ENCODE results near the gene SLC4A1.

SLC4A1 gene

GRCh38 chr17:44205962-44206824, 61.7 kb downstream of the SLC4A1 start:
- DNase-seq (ENCODE audit: low read depth in 2 of 2), result no peak

GRCh38 chr17:44204441-44204882, 63.5 kb downstream of the SLC4A1 start:
- DNase-seq (ENCODE audit: low read depth in 2 of 2), result no peak

DNA sequence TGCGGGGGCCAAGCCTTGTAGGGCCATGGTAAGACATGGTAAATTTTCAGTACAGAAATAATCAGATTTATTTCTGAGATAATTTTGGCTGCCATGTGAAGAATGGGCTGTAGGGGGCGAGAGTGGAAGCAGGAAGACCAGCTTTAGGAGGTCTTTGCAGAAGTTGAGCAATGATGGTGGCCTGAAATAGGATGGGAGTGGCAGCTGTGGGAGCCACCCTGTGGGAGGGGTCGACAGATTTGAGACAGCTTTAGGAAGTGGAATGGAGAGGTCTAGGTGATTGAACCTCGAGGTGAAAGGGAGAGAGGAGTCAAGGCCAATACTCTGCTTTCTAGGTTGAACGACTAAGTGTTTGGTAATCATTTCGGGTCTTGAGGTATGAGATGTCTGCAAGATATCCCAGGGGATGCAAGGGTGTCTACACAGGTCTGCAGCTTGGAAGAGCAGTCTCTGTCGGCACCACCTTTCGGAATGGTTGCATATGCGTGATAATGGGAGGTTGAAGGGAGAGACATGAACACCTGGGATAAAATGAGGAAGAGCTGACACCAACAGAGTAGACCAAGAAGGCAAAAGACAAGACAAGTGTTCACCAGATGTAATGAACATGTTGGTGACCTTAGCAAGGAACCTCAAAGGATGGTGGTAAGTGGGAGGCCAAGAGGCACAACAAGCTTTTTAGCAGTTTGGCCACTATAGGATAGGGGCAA, 64.0 kb downstream of the SLC4A1 start:
- DNase-seq (ENCODE audit: low read depth in 2 of 2), result no peak

DNA sequence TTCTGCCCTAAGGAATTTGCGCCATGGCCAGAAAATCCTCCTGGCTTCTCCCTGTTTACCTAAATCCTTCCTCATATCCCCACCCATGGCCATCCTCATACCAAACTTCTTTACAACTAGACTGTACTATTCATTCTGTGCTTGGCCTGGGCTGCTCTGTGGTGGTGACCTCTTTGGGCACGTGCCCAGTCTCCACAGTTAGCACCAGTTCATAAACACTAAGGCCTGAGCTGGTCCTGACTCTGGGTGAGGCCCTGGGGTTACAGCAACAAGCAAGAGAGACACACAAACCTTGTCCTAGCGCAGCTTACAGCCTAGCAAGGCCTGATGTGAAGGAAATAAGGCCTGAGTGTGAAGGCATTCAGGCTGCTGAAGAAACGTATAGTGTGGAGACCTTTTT, 65.2 kb downstream of the SLC4A1 start:
- DNase-seq (ENCODE audit: low read depth in 2 of 2), result no peak

DNA sequence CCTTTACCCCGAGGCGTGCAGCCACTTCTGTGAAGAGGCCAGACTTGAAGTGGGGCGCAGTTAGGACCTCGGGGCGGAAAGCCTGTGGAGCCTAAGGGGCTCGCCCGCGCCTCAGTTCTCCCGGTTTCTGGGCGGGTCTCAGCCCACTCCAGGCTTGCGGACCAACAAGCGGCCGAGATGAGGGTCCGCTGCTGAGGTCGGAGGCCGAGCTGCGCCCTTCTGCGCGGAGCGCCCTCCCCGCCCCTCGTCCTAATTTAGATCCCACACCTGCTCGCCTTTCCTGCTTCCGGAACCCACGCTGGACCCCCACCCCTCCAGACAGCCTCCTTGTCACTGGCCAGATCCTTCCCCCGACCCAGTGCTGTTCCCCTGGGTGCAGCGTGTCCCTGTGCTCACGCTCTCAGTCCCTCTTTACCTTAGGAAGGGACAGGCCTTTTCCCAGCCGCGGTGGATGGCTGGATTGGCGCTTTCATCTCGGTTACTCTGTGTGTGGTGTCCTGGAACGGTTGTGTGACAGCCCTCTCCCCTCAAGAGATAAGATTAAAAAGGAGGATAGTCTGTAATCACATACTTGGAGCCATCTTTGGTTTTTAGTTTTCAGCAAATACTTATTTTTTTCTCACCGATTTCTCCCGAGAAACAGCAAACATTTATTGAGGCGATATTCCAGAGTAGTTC, 67.3 kb downstream of the SLC4A1 start:
- DNase-seq (ENCODE audit: low read depth in 2 of 2), result no peak

DNA sequence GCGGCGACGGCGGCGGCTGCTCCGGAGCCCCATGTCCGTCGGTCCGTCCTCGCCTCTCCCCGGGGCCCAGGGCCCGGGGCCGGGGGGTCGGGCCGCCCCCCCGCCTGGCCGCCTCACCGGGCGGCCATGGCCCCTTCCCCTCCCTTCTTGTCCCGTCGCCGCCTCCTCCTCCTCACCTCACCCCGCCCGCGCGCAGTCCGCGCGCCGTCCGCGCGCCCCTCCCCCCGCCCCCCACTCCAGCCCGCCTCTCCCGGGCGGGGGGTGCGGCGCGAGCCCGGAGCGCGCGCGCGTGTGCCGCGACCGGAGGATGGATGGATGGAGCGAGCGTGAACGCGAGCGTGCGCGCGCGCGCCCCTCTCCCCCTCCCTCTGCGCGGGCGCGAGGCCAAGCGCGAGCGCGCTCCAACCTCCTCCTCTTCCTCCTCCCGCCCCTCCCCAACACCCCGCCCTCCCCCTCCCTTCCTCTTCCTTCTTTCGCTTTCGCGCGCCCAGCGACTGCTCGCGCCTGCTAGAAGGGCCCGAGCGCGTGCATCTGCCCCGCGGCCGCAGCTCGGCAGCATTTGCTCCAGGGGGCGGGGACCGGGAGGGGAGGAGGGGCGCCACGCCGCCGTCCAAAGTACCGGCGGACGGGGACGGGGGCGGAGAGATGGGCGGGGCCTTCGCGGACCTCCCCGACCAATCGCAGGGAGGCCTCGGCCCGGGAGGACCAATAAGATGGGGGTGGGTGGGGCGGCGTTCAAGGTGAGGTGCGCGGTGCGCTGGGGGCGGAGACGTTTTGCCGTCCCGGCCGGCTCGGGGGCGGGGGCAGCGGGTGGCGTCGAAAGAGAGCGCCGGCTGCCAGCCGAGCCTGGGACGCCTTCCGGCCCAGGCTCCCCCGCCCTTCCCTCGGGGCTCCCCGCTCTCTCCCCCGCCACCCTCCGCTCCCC, 68.1 kb downstream of the SLC4A1 start, which contains the start of gene ATXN7L3:
Gene ATXN7L3 (minus strand): TSS at position 332 of the 925 bp plus-strand sequence. CDS start 1,814 bp downstream, outside the sequence.
- DNase-seq (ENCODE audit: low read depth in 2 of 2), result peak; percentile 100

GRCh38 chr17:44198721-44199552, 69.0 kb downstream of the SLC4A1 start:
- DNase-seq (ENCODE audit: low read depth in 2 of 2), result peak in 1 of 2 donors; percentile 26
